Measurements from ENCODE around the gene PTX3. TPM values are rescaled to one million over a fixed set of nuclear protein-coding genes. Genes with fewer than 3 reads are reported as not detected.

The PTX3 gene
- polyA plus RNA-seq, result 100 to 1,000 TPM in 2 of 3 donors, 10 to 100 TPM in 1; 29.2 to 907 (median 106) TPM

DNA sequence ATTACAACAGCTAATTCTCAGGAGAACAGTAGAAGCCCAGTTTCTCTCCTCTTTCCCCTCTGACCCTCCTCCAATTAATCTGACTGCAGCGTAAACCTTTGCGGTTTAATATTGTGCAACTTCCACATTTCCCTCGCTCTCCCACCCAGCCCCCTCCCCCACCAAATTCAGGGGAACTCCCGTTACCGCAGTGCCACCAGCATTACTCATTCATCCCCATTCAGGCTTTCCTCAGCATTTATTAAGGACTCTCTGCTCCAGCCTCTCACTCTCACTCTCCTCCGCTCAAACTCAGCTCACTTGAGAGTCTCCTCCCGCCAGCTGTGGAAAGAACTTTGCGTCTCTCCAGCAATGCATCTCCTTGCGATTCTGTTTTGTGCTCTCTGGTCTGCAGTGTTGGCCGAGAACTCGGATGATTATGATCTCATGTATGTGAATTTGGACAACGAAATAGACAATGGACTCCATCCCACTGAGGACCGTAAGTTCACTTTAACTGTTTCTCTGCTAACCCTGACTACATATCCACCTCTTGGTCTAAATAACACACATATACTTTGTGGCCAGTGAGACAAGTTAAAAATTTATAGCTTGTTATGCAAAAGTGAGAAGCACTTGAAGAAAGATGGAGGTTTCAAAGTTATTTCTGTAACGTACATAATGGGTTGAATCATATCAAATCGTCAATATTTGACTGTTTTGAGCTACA, at the start of gene PTX3:
TSS of gene PTX3 (plus strand) at position 268 of the 709 bp plus-strand sequence. CDS start at position 352, 84 bp downstream.
- no peak within 1 kb of the TSS for H3K27ac ChIP-seq (ENCODE audit: low read depth, low read length)
- WGBS, 3 donors, result 3 to 14% (median 4%) methylated on average over 15 of the region's 15 CpGs

DNA sequence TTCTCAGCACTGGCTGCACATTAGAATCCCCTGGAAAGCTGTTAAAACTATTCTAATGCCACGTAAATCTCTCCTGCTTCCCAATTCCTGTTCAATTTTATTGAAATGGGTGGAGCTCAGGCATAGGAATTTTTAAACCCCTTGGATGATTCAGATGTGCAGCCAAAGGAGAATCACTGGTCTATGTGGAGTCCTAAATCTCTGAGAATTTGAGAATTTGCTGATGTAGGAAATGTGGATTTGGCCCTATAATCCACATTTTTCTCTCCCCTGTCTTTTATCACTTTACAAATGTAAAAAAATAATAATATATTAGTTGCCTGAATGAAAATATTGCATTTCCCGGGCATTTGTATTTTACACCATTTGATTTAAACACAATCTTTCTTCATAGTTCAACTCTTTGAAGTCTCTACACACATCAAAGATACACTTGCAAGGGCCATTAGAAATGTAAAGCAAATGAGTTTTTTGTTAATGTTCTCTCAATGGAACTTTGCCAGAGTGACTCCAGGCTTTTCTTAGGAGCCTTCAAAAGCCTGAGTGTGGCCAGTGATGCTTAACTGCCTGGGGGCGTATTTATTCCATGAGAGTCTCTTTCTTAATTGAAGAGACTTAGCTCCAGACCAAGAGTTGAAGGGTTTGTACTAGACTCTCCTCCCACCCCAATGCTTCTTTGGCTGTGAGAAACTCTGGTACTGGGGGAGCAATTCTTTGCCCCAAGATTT, 48.8 kb upstream of the PTX3 start:
- 29 to 82% (median 52%) methylated on average over 3 of the region's 3 CpGs for WGBS, 3 donors
- no peak overlapping the region for H3K27ac ChIP-seq (ENCODE audit: low read depth, low read length)

DNA sequence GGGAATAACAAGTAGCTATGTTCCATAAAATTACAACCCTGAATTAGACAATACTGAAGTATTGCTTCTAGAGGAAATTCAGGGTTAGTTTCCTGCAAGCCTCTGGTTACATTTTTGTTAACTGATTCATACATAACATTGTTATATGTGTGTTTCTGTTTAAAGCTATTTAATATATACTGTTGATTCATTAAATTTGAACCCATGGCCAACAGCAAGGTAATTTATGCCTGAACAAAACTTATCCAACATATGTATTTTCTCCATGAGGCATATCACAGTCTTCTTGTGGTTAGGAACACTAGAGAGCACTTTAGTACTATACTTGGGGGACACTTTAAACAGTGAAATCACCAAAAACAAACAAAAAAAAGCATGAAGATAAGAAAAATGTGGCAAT, 47.7 kb upstream of the PTX3 start:
- H3K27ac ChIP-seq (ENCODE audit: low read depth, low read length), result no peak overlapping the region

DNA sequence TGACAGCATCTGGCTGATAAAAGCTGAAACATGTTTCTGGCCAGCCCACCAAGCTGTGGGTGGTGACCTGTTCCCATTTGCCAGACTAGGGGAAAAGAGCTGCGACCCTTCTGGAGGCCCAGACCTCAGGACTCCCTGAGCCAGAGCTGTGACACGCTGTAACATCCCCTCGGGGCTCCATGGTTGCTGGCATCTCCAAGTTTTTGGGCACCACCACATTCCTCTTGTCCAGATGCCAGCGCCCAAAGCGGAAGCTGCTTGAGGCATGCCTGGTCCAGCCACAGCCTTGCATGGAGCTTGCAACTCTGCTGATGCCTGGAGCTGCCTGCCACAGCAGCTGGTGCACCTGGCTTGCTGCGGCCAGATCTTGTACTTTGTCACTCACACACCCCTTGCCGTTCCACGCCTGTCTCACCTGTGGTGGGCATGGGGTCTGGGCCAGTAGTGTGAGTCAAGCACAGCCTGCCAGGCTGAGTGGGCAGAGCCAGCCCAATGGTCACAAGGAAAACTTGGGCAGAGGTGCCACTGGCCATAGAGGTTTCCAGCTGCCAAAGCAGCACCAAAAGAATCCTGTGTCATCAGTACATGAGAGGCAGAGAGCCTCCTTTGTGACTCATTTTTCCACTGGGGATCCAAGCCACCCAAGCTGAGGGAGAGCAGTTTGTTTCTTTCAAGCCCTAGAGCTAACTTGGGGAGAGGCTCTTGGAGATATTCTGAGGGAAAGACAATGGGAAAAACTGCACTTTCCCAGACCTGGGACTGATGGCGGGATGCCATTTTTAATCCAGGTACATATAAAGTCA, 45.7 kb upstream of the PTX3 start:
- no peak overlapping the region for H3K27ac ChIP-seq (ENCODE audit: low read depth, low read length)
- WGBS, 3 donors, result 94 to 97% (median 95%) methylated on average over 9 of the region's 9 CpGs

DNA sequence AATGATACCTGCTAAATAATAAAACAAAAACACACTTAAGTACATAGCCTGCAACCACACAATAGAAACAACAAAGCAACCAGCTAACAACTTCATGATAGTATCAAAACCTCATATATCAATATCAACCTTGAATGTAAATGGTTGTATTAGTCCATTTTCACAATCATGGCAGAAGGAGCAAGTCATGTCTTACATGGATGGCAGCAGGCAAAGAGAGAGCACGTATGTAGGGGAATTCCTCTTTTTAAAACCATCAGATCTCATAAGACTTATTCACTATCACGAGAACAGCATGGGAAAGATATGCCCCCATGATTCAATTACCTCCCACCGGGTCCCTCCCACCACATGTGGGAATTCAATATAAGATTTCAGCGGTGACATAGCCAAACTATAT, 44.5 kb upstream of the PTX3 start:
- WGBS, 3 donors, result 89 to 93% (median 90%) methylated on average over 4 of the region's 4 CpGs
- no peak overlapping the region for H3K27ac ChIP-seq (ENCODE audit: low read depth, low read length)

DNA sequence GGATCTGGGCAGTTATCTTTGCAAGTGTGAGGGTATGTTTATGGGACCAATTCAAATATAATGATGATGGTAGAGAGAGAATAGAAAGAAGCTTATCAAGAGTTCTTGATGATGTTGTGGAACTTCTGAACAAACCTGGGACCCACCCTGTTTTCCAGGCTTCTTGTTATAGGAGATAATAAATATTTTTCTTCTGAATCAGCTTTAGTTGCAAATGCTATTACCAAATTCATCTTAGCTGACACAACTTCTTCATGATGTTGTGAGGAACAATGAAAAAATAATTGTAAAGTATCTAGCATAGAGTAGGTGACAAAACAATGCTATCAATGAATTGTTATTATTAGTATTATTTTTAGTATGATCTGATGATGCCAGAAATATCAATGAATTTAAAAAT, 43.5 kb upstream of the PTX3 start:
- no peak overlapping the region for H3K27ac ChIP-seq (ENCODE audit: low read depth, low read length)

DNA sequence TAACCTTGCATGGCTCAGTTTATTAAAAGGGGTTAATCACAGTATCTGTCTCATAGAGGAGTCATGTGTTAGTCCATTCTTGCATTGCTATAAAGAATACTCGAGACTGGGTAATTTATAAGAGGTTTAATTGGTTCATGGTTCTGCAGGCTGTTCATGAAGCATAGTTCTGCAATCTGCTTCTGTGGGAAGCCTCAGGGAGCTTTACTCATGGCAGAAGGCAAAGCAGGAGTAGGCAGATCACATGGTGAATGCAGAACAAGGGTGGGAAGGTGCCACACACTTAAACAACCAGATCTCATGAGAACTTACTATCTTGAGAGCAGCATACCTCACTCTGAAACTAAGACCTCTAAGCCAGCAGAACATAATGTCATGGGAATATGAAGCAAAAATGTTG, 42.2 kb upstream of the PTX3 start:
- WGBS, 3 donors, result 77 to 82% (median 80%) methylated on average over 1 of the region's 1 CpG
- no peak overlapping the region for H3K27ac ChIP-seq (ENCODE audit: low read depth, low read length)

DNA sequence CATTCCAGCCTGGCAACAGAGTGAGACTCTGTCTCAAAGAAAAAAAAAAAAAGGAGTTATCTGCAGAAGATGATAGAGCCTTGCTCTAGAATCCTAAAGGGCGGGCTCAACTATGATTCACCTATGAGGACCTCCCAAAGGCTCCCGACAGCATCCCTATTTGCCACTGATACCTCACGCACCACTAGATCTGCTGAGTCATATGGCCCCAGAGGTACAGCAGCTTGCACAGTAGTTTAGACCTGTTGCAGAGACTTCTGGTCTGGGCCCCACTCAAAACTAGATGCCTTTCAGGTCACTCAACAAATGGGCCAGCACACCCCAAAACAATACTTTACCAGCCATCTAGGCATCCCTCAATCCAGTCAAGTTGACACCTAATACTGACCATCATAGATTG, 38.1 kb upstream of the PTX3 start:
- 96 to 98% (median 98%) methylated on average over 3 of the region's 3 CpGs for WGBS, 3 donors
- no peak overlapping the region for H3K27ac ChIP-seq (ENCODE audit: low read depth, low read length)

DNA sequence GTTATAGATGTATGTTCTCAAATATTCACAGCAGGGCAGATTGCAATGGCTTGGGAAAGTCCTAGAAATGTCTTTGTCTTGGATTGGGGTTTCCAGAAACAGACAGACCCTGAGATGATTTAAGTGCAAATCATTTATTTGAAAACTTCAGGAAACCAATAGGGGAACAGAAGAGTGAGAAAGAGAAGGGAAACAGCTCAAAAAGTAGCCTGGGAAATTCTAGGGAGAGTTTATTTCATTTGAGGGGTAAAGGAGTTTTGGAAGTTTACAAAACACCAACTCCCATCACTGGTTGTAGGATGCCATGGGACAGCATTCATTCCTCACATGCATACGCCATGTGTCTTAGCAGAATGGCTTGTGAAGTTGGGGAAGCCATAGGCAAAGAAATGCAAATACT, 32.3 kb upstream of the PTX3 start:
- H3K27ac ChIP-seq (ENCODE audit: low read depth, low read length), result no peak overlapping the region
- WGBS, 3 donors, result 0 to 95% (median 56%) methylated on average over 1 of the region's 1 CpG

DNA sequence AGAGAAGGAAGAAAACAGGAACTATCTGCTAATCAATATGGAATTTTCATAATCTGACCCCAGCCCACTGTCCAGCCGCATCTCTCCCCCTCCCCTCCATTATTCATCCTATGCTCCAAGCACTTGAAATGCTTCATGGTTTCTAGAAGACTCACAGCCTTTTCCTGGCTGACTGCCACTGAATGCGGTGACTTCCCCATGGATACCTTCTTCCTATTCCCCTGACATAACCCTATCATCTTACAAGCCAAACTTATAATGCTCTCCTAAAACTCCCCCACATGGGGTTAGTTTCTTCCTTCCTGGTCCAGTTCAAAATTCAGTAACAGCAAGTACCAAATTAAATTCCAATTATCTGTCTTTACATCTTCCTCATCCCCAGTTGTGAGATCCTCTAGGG, 31.2 kb upstream of the PTX3 start:
- 42 to 61% (median 49%) methylated on average over 2 of the region's 2 CpGs for WGBS, 3 donors
- H3K27ac ChIP-seq (ENCODE audit: low read depth, low read length), result no peak overlapping the region

DNA sequence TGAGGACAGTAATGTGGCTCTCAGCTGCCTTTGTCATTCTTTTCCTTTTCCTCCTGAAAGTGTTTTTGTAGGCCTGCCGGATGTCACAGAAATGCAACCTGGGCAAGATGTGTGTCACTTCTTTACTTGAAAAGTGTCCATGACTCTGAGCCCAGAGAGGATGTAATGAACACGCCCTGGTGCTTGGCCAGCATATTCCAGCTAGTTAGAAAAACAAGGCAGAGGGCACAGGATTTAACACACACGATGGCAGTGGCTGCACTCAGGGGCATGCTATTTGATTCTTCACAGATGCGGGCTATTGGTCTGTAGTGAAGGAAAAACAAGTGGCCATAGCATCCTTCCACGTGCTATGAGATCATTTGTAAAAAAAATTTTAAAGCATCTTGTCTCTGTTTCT, 30.3 kb upstream of the PTX3 start:
- WGBS, 3 donors, result 69 to 77% (median 71%) methylated on average over 5 of the region's 5 CpGs
- no peak overlapping the region for H3K27ac ChIP-seq (ENCODE audit: low read depth, low read length)

DNA sequence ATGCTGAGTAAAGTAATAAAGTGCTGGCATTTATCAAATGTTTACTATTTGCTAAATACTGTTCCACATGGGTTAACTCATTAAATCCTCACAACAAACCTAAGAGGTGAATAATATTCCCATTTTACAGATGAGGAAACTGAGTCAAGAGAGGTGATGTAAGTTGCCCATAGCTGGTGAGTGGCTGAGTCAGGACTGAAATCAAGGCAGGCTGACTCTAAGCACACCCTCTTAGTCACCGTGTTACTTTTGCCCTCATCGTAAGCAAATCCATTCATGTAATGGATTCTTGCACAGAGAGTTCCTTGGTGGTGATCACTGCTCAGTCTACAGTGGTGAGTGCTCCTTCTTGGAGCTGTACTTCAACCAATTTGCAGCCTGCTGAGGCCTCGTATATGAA, 28.9 kb upstream of the PTX3 start:
- 63 to 90% (median 90%) methylated on average over 3 of the region's 3 CpGs for WGBS, 3 donors
- no peak overlapping the region for H3K27ac ChIP-seq (ENCODE audit: low read depth, low read length)

DNA sequence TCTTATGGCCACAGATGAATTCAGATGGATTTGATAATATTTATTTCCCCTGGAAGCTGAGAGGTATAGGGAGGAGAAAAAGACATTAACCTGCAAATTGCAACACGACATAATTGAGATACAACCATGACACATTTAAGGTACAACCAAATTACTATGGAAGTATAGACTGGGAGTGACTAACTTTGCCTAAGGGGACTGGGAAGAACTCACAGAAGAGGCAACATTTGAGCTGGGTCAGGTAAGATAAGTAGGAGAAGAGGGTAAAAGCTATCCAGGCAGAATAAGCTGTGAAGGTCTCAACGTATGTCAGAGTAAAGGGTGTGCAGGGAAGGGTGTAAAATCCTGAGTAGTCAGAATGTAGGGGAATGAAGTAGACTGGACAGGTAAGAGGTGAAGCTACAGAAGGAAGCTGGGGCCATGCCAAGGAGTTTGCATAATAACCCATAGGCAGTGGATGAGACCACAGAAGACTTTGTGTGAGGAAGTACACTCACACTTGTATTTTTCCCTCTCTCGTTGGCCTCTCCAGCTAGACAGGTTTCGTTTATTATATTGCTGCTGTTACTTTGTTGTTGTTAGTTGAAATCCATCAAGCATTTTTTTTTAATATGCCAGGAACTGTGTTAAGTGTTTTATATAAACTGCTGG, 28.0 kb upstream of the PTX3 start:
- WGBS, 3 donors, result 76 to 85% (median 83%) methylated on average over 4 of the region's 4 CpGs

DNA sequence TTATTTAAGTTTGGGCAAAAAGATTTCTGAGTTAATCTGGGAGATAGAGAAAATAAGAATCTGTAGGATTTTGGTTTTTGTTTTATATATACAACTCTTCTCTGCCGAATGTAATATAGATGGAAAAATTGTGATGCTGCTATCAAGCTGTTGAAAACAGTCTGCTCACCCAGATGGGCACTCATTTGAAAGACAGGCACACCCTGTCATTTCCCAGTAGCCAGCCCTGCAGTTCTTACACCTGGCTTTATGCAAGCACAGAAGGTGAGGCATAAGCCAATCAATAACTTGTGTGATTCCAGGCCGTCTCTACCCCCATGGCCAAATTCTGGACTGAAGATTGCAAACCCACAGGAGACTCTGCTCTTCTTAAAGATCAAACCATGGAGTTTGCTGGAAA, 27.1 kb upstream of the PTX3 start:
- no peak overlapping the region for H3K27ac ChIP-seq (ENCODE audit: low read depth, low read length)
- WGBS, 3 donors, result 95 to 97% (median 95%) methylated on average over 2 of the region's 2 CpGs

More for the DNA sequence above, 28.0 kb upstream of the PTX3 start:
- no peak overlapping the region for H3K27ac ChIP-seq (ENCODE audit: low read depth, low read length)

DNA sequence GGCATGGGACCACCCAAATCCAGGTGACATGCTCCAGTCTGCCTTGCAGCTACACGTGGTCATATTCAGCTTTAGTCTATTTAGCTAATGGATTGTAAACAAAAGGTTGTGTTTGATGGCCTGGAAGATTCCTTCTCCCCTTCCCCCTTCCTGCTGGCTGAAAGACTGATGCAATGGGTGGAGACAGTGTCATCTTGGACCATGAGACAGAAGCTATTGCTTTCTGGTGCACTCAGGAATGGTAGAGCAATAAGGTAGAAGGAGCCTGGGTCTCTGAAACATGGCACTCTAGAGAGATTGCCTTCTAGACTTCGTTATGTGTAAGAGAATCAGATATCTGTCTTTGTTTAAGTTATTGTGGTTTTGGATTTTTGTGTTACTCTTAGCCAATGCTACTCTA, 25.7 kb upstream of the PTX3 start:
- H3K27ac ChIP-seq (ENCODE audit: low read depth, low read length), result no peak overlapping the region
- 58 to 70% (median 66%) methylated on average over 2 of the region's 2 CpGs for WGBS, 3 donors

DNA sequence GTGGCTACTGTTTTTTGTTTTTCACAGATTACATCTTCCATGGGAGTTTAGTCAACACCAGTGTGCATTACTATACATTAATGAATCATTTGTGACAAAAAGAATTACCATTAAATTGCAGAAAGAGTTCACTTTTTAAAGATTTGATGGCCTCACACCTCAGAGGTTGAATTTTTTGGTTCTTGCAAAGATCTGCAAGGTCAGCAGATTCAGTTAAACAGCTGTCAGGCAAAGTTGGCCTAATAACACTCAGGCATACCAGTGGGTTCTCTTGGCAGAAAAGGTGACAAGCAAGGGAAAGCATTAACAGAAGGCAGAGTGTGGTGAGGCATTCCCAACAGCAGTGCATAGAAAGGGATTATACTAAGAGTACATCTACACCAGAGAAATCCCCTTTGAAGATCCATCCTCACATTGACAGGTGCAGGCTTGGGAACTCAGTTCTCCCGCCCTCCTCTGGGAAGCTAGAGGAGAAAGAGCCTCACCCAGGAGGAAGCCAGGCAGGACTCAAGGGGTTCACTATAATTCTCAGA, 24.3 kb upstream of the PTX3 start:
- WGBS, 3 donors, result 94 to 100% (median 97%) methylated on average over 1 of the region's 1 CpG
- no peak overlapping the region for H3K27ac ChIP-seq (ENCODE audit: low read depth, low read length)

DNA sequence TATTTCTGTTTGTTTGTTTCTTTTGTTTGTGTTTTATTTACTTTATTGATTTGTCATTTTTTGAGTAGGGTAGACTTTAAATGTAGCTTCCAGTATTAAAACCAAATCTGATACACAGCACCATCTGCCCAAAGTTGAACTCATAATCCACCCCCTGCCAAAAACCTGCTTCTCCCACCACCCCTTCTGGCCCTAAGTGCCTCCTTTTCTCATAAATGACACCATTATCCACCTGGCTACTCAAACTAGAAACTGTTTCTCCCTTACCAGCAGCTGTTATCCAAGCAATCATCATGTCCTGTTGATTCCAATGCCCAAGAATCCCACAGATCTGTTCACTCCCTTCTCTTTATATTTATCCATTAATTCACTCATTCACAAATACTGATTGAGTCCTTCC, 21.8 kb upstream of the PTX3 start:
- no peak overlapping the region for H3K27ac ChIP-seq (ENCODE audit: low read depth, low read length)

DNA sequence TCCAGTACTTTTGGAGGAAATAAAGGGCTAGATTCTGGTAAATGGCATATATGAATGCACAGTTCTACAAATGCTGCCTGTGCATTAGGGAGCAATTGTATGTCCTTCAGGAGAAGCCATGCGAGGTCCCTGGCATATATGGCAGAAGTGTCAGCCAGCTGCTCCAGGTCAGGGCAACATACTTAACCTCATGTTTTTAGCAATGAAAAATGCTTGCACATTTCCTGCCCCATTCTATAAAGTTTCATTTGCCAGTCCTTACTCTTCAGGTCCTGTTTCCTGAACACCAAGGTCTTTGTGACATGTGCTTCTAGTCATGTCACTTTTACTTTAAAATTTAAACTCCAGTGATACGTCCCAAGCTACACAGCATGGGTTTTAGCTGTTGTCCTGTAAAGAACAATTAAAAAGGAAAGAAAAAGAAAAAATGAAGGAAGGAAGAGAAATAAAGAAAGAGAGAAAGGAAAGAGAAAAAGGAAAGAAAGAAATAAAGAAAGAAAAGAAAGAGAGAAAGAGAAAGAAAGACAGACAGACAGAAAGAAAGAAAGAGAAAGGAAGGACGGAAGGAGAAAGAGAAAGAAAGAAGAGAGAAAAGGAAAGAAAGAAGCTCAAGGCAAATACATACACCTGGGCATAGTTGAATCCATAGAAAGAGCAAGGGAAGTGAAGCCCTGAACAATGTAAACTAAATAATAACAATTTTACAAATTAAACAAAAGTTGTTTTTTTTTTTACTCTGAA, 20.1 kb upstream of the PTX3 start:
- 71 to 86% (median 76%) methylated on average over 3 of the region's 3 CpGs for WGBS, 3 donors
- H3K27ac ChIP-seq (ENCODE audit: low read depth, low read length), result no peak overlapping the region
